Measurements from ENCODE around the gene NUP93.
"Not testable (repeated sequence)": the region's sequence is repeated elsewhere in the genome, so short reads cannot be mapped to it uniquely, and the experiment has no call there.

NUP93 gene

GRCh38 chr16:56715126-56715525 lies 14.8 kb upstream of the NUP93 start:
- DNase-seq (ENCODE audit: low read depth in 1 of 2, low spot score in 1 of 2), result peak in 1 of 2 experiments; percentile 31
- in situ Hi-C loops (cut with HindIII; ENCODE audit: low pct_unique_long_range_greater_than_20kb, low sequenced_read_pairs), result no loop called here
- TF ChIP-seq JUND (IDR thresholded peaks at IDR 0.05; ENCODE audit: low read depth), result no peak

GRCh38 chr16:56716761-56717160 lies 13.2 kb upstream of the NUP93 start:
- TF ChIP-seq JUND (IDR thresholded peaks at IDR 0.05; ENCODE audit: low read depth), result no peak
- in situ Hi-C loops (cut with HindIII; ENCODE audit: low pct_unique_long_range_greater_than_20kb, low sequenced_read_pairs), result no loop called here
- no peak for DNase-seq (ENCODE audit: low read depth in 1 of 2, low spot score in 1 of 2)

GRCh38 chr16:56717532-56717931 lies 12.4 kb upstream of the NUP93 start:
- DNase-seq (ENCODE audit: low read depth in 1 of 2, low spot score in 1 of 2); in situ Hi-C loops (cut with HindIII; ENCODE audit: low pct_unique_long_range_greater_than_20kb, low sequenced_read_pairs): not testable (repeated sequence)

GRCh38 chr16:56722200-56722842 lies 7.6 kb upstream of the NUP93 start:
- no peak for DNase-seq (ENCODE audit: low read depth in 1 of 2, low spot score in 1 of 2)
- no peak for TF ChIP-seq JUND (IDR thresholded peaks at IDR 0.05; ENCODE audit: low read depth)
- in situ Hi-C loops (cut with HindIII; ENCODE audit: low pct_unique_long_range_greater_than_20kb, low sequenced_read_pairs), result no loop called here

GRCh38 chr16:56724191-56724590 lies 5.7 kb upstream of the NUP93 start:
- DNase-seq (ENCODE audit: low read depth in 1 of 2, low spot score in 1 of 2), result no peak
- in situ Hi-C loops (cut with HindIII; ENCODE audit: low pct_unique_long_range_greater_than_20kb, low sequenced_read_pairs), result no loop called here
- TF ChIP-seq JUND (IDR thresholded peaks at IDR 0.05; ENCODE audit: low read depth), result no peak

- in situ Hi-C loops (cut with HindIII; ENCODE audit: low pct_unique_long_range_greater_than_20kb, low sequenced_read_pairs), result no loop called here
- TF ChIP-seq JUND (IDR thresholded peaks at IDR 0.05; ENCODE audit: low read depth), result no peak
- no peak for DNase-seq (ENCODE audit: low read depth in 1 of 2, low spot score in 1 of 2)
Measured at GRCh38 chr16:56726283-56726682, 3.6 kb upstream of the NUP93 start.

GRCh38 chr16:56726926-56727325 lies 3.0 kb upstream of the NUP93 start:
- TF ChIP-seq JUND (IDR thresholded peaks at IDR 0.05; ENCODE audit: low read depth), result no peak
- in situ Hi-C loops (cut with HindIII; ENCODE audit: low pct_unique_long_range_greater_than_20kb, low sequenced_read_pairs), result no loop called here
- DNase-seq (ENCODE audit: low read depth in 1 of 2, low spot score in 1 of 2), result no peak

- in situ Hi-C loops (cut with HindIII; ENCODE audit: low pct_unique_long_range_greater_than_20kb, low sequenced_read_pairs), result no loop called here
- TF ChIP-seq JUND (IDR thresholded peaks at IDR 0.05; ENCODE audit: low read depth), result no peak
- DNase-seq (ENCODE audit: low read depth in 1 of 2, low spot score in 1 of 2), result no peak
Measured at GRCh38 chr16:56728027-56728426, 1.9 kb upstream of the NUP93 start.

- no peak for TF ChIP-seq JUND (IDR thresholded peaks at IDR 0.05; ENCODE audit: low read depth)
- DNase-seq (ENCODE audit: low read depth in 1 of 2, low spot score in 1 of 2), result no peak
- in situ Hi-C loops (cut with HindIII; ENCODE audit: low pct_unique_long_range_greater_than_20kb, low sequenced_read_pairs), result no loop called here
Measured at GRCh38 chr16:56728980-56729734, 772 bp upstream of the NUP93 start.

GRCh38 chr16:56732366-56732765 lies 2.4 kb downstream of the NUP93 start:
- no peak for TF ChIP-seq JUND (IDR thresholded peaks at IDR 0.05; ENCODE audit: low read depth)
- DNase-seq (ENCODE audit: low read depth in 1 of 2, low spot score in 1 of 2), result no peak
- in situ Hi-C loops (cut with HindIII; ENCODE audit: low pct_unique_long_range_greater_than_20kb, low sequenced_read_pairs), result no loop called here

GRCh38 chr16:56732832-56733231 lies 2.9 kb downstream of the NUP93 start:
- DNase-seq (ENCODE audit: low read depth in 1 of 2, low spot score in 1 of 2), result no peak
- in situ Hi-C loops (cut with HindIII; ENCODE audit: low pct_unique_long_range_greater_than_20kb, low sequenced_read_pairs), result no loop called here
- no peak for TF ChIP-seq JUND (IDR thresholded peaks at IDR 0.05; ENCODE audit: low read depth)

GRCh38 chr16:56734429-56734828 lies 4.5 kb downstream of the NUP93 start:
- TF ChIP-seq JUND (IDR thresholded peaks at IDR 0.05; ENCODE audit: low read depth), result no peak
- in situ Hi-C loops (cut with HindIII; ENCODE audit: low pct_unique_long_range_greater_than_20kb, low sequenced_read_pairs), result no loop called here
- no peak for DNase-seq (ENCODE audit: low read depth in 1 of 2, low spot score in 1 of 2)

- no peak for DNase-seq (ENCODE audit: low read depth in 1 of 2, low spot score in 1 of 2)
- in situ Hi-C loops (cut with HindIII; ENCODE audit: low pct_unique_long_range_greater_than_20kb, low sequenced_read_pairs), result no loop called here
- TF ChIP-seq JUND (IDR thresholded peaks at IDR 0.05; ENCODE audit: low read depth), result no peak
Measured at GRCh38 chr16:56736476-56736875, 6.5 kb downstream of the NUP93 start.
